Measurements from ENCODE around the gene ATP8A2.
"Not testable (repeated sequence)": the region's sequence is repeated elsewhere in the genome, so short reads cannot be mapped to it uniquely, and the experiment has no call there.

Gene ATP8A2

GRCh38 chr13:26072335-26072734, 700.6 kb downstream of the ATP8A2 start:
- in situ Hi-C loops (cut with MboI; ENCODE audit: low pct_unique_long_range_greater_than_20kb, low sequenced_read_pairs), result not testable (repeated sequence)
- DNase-seq, result peak; percentile 18

- no peak for DNase-seq
- in situ Hi-C loops (cut with MboI; ENCODE audit: low pct_unique_long_range_greater_than_20kb, low sequenced_read_pairs), result no loop called here
These were observed 702.9 kb downstream of the ATP8A2 start for GRCh38 chr13:26074706-26075105.

Measured in KBM-7 (cell line).